ENCODE data around the gene OCA2. TPM values are rescaled to one million over a fixed set of nuclear protein-coding genes. Genes with fewer than 3 reads are reported as not detected.

Gene OCA2
- total RNA-seq, 1 experiment from 2014 or later, result 0.31 TPM

DNA sequence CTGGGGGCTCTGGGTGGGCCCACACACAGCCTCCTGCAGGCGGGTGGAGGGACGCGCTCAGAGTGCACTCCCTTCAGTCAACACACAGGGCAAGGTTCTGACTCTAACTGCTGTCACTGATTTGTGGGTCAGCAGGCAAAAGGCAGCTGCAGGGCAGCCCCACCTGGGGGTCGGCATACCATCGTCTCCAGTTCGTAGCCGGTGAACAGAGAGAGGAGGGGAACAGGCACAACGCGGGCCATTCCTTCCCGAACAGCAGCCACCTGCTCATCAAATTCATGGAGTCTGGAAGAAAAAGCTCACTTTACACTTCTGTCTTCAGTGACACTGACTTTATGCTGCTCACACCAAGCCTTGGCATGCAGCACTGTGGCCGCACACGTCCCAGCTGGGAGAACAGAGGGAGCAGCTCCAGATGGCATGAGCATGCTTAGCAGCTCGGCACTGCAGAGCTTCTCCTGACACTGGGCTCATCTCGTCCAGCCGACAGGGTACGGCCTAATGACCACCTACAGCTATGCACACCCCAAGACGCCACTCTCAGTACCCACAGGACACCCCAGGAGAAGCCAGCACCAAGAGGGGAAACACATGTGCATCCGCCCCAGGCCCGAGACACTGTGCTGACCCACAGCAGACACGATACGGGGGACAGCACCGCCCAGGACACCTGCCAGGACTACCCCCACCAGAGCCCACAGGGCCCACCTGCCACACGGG lies 14.4 kb upstream of the OCA2 start:
- Histone ChIP-seq H3K9ac (ENCODE audit: extremely low read depth, insufficient read length, low read length) (no peak overlapping the region), H3K4me2 (ENCODE audit: insufficient read depth, insufficient read length, low read length) (no peak overlapping the region), H3T11ph (ENCODE audit: low read length) (no peak overlapping the region), H3K27me3 (ENCODE audit: insufficient read depth, low read length) (no peaks in the 10 kb centered on the region), H3K27ac (ENCODE audit: insufficient read length, low read depth, low read length) (no peak overlapping the region), H4K20me1 (ENCODE audit: control insufficient read depth, insufficient read depth, insufficient read length) (no peaks in the 10 kb centered on the region), H4K91ac (ENCODE audit: insufficient read length, low read depth, low read length) (no peak overlapping the region), H2BK12ac (ENCODE audit: insufficient read length, low read depth, low read length) (no peak overlapping the region), H2BK120ac (ENCODE audit: low read depth, low read length, poor library complexity, severe bottlenecking) (no peak overlapping the region), H3K79me2 (ENCODE audit: insufficient read depth, low read length) (no peaks in the 10 kb centered on the region), H3K56ac (ENCODE audit: insufficient read length, low read depth, low read length) (no peak overlapping the region), H2BK5ac (ENCODE audit: insufficient read length, low read length) (no peak overlapping the region), H3K4ac (ENCODE audit: low read depth, low read length) (no peak overlapping the region), H4K8ac (replicated peaks; ENCODE audit: insufficient read length, low read depth, low read length) (no peak overlapping the region), H2BK15ac (ENCODE audit: low read depth, low read length) (no peak overlapping the region), H3K23me2 (ENCODE audit: insufficient read length, low read depth, low read length, poor library complexity, severe bottlenecking) (no peaks in the 10 kb centered on the region), H3K23ac (ENCODE audit: insufficient read length, low read depth, low read length) (no peak overlapping the region), H3K9me3 (ENCODE audit: control insufficient read depth, low read depth, low read length) (no peaks in the 10 kb centered on the region), H3K4me1 (ENCODE audit: insufficient read depth, low read length) (no peaks in the 10 kb centered on the region), H2BK20ac (ENCODE audit: low read depth, low read length, poor library complexity, severe bottlenecking) (no peak overlapping the region), H2AFZ (ENCODE audit: low read length) (no peak overlapping the region), H3K14ac (ENCODE audit: insufficient read depth, low read length) (no peak overlapping the region), H3K18ac (ENCODE audit: insufficient read length, low read depth, low read length) (no peak overlapping the region), H3K79me1 (ENCODE audit: insufficient read depth, low read depth, low read length, poor library complexity, severe bottlenecking) (no peaks in the 10 kb centered on the region), H2AK5ac (ENCODE audit: insufficient read length, low read length) (no peak overlapping the region), H4K5ac (ENCODE audit: insufficient read length, low read depth, low read length) (no peak overlapping the region)
- peaks cover 46 to 66% (median 62%) of the 10 kb centered on the region in 3 experiments for H3K36me3 Mint-ChIP-seq (ENCODE audit: insufficient read depth in 1 of 3, low read depth in 3 of 3)
- TF ChIP-seq, protein P1, sequence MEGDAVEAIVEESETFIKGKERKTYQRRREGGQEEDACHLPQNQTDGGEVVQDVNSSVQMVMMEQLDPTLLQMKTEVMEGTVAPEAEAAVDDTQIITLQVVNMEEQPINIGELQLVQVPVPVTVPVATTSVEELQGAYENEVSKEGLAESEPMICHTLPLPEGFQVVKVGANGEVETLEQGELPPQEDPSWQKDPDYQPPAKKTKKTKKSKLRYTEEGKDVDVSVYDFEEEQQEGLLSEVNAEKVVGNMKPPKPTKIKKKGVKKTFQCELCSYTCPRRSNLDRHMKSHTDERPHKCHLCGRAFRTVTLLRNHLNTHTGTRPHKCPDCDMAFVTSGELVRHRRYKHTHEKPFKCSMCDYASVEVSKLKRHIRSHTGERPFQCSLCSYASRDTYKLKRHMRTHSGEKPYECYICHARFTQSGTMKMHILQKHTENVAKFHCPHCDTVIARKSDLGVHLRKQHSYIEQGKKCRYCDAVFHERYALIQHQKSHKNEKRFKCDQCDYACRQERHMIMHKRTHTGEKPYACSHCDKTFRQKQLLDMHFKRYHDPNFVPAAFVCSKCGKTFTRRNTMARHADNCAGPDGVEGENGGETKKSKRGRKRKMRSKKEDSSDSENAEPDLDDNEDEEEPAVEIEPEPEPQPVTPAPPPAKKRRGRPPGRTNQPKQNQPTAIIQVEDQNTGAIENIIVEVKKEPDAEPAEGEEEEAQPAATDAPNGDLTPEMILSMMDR (conservative IDR thresholded peaks at IDR 0.05), result no peak
- H3K27ac Mint-ChIP-seq, result peak overlapping the region in 1 of 3 experiments; percentile 47; a peak in 1 of 7 replicates
- H3K4me3 Mint-ChIP-seq, result no peak overlapping the region
- peaks cover 8% of the 10 kb centered on the region for H3K27me3 Mint-ChIP-seq (ENCODE audit: low read depth)
- H3K4me1 Mint-ChIP-seq, result 0 out of 4 replicates have a peak, but pooled peaks cover 0 to 3% of the 10 kb centered on the region in 2 experiments
- no peaks in the 10 kb centered on the region; a peak in 1 of 5 replicates for H3K9me3 Mint-ChIP-seq
- no peak for DNase-seq
- WGBS (ENCODE audit: extremely low coverage, insufficient read length, low lambda C conversion rate), result no CpG with 5 or more reads among the region's 23 CpGs

All from H9 (cell line).